Osteoblast (primary cell): ENCODE data around the gene KDR. TPM values are rescaled to one million over a fixed set of nuclear protein-coding genes. Genes with fewer than 3 reads are reported as not detected.

Source experiments
- DNase-seq: peaks from one replicate; pipeline ENCODE4 v3.0.0; 2011; ENCODE audit warnings: low spot score, mixed read lengths; ENCODE audit not compliant: insufficient read length; ENCODE audit errors: missing footprints
- H2AFZ ChIP-seq: 2 replicates; pipeline ENCODE4 v1.6.0; 2011; ENCODE audit warnings: mild to moderate bottlenecking, low read length
- H3K27ac ChIP-seq: 2 replicates; pipeline ENCODE4 v1.5.1; 2011; ENCODE audit warnings: mild to moderate bottlenecking, low read depth, low read length, moderate library complexity
- H3K27me3 ChIP-seq: 2 replicates; pipeline ENCODE4 v1.6.0; 2012; ENCODE audit warnings: mild to moderate bottlenecking, control low read depth, inconsistent platforms, low read length, moderate library complexity; ENCODE audit not compliant: insufficient read depth
- H3K36me3 ChIP-seq: 2 replicates; pipeline ENCODE4 v1.5.1; 2011; ENCODE audit warnings: mild to moderate bottlenecking, low read length, control low read depth, moderate library complexity; ENCODE audit not compliant: insufficient read depth
- H3K4me1 ChIP-seq: 2 replicates; pipeline ENCODE4 v1.5.1; 2011; ENCODE audit warnings: mild to moderate bottlenecking, low read length, control low read depth, moderate library complexity; ENCODE audit not compliant: insufficient read depth
- H3K4me2 ChIP-seq: 2 replicates; pipeline ENCODE4 v1.6.0; 2011; ENCODE audit warnings: mild to moderate bottlenecking, low read length; ENCODE audit not compliant: insufficient read depth
- H3K4me3 ChIP-seq: fragments of 200-600 bp; sonication (generic); 3 replicates; pipeline ENCODE4 v1.5.1; 2012; ENCODE audit warnings: mild to moderate bottlenecking, low read length, inconsistent platforms; ENCODE audit not compliant: insufficient read depth
- H3K79me2 ChIP-seq: 2 replicates; pipeline ENCODE4 v1.6.0; 2012; ENCODE audit warnings: mild to moderate bottlenecking, low read length, control low read depth, inconsistent platforms; ENCODE audit not compliant: insufficient read depth
- H3K9me3 ChIP-seq: 2 replicates; pipeline ENCODE4 v1.5.1; 2011; ENCODE audit warnings: low read depth, low read length, control low read depth
- H4K20me1 ChIP-seq: 2 replicates; pipeline ENCODE4 v1.6.0; 2012; ENCODE audit warnings: mild to moderate bottlenecking, low read length, control low read depth; ENCODE audit not compliant: insufficient read depth
- CTCF ChIP-seq: IDR thresholded peaks from 2 replicates; pipeline ENCODE4 v1.5.1; 2011; ENCODE audit warnings: mild to moderate bottlenecking, low read depth, low read length, moderate library complexity; ENCODE audit errors: extremely low read depth
- total RNA-seq: library from RNA; depleted of rRNA; stranded (reverse); fragments of >200 nt; gene quantifications from 2 replicates; pipeline ENCODE4 v1.2.3, GENCODE V29; 2012

Gene KDR
- total RNA-seq, 1 donor, result not detected

GRCh38 chr4:55143858-55144257, 18.5 kb upstream of the KDR start:
- Histone ChIP-seq H3K27me3 (no peaks in the 10 kb centered on the region), H2AFZ (no peak overlapping the region), H3K79me2 (no peaks in the 10 kb centered on the region), H3K4me2 (no peak overlapping the region), H3K4me3 (no peak overlapping the region), H3K4me1 (no peaks in the 10 kb centered on the region), H3K36me3 (no peaks in the 10 kb centered on the region), H4K20me1 (no peaks in the 10 kb centered on the region), H3K27ac (no peak overlapping the region), H3K9me3 (no peaks in the 10 kb centered on the region)
- TF ChIP-seq CTCF, result no peak
- DNase-seq, result no peak

- Histone ChIP-seq H4K20me1 (no peaks in the 10 kb centered on the region), H3K4me3 (no peak overlapping the region), H3K4me2 (no peak overlapping the region), H3K27me3 (peaks cover 4% of the 10 kb centered on the region), H3K36me3 (no peaks in the 10 kb centered on the region), H2AFZ (no peak overlapping the region), H3K9me3 (no peaks in the 10 kb centered on the region), H3K79me2 (no peaks in the 10 kb centered on the region), H3K27ac (no peak overlapping the region), H3K4me1 (no peaks in the 10 kb centered on the region)
- no peak for DNase-seq
- no peak for TF ChIP-seq CTCF
These were observed 13.0 kb upstream of the KDR start for GRCh38 chr4:55138367-55138766.

GRCh38 chr4:55136634-55137033, 11.2 kb upstream of the KDR start:
- H3K79me2 ChIP-seq, result no peaks in the 10 kb centered on the region
- H3K4me2 ChIP-seq, result no peak overlapping the region
- H2AFZ ChIP-seq, result no peak overlapping the region
- no peak for TF ChIP-seq CTCF
- no peaks in the 10 kb centered on the region for H4K20me1 ChIP-seq
- no peak for DNase-seq
- no peaks in the 10 kb centered on the region for H3K9me3 ChIP-seq
- peaks cover 4% of the 10 kb centered on the region for H3K27me3 ChIP-seq
- no peaks in the 10 kb centered on the region for H3K36me3 ChIP-seq
- H3K4me3 ChIP-seq, result no peak overlapping the region
- H3K4me1 ChIP-seq, result no peaks in the 10 kb centered on the region
- no peak overlapping the region for H3K27ac ChIP-seq

- Histone ChIP-seq H3K4me3 (no peak overlapping the region), H3K27ac (no peak overlapping the region)
These were observed 8.6 kb upstream of the KDR start for GRCh38 chr4:55133951-55134350.

More at GRCh38 chr4:55133951-55134350, 8.6 kb upstream of the KDR start:
- no peak for DNase-seq
- no peaks in the 10 kb centered on the region for H3K9me3 ChIP-seq
- no peaks in the 10 kb centered on the region for H3K36me3 ChIP-seq
- H3K79me2 ChIP-seq, result no peaks in the 10 kb centered on the region
- TF ChIP-seq CTCF, result no peak
- peaks cover 4% of the 10 kb centered on the region for H3K27me3 ChIP-seq
- no peaks in the 10 kb centered on the region for H4K20me1 ChIP-seq
- no peak overlapping the region for H2AFZ ChIP-seq
- H3K4me2 ChIP-seq, result no peak overlapping the region
- H3K4me1 ChIP-seq, result no peaks in the 10 kb centered on the region
